Progenitor cell of endocrine pancreas (in vitro differentiated cells): ENCODE data around the gene GSTO1. TPM values are rescaled to one million over a fixed set of nuclear protein-coding genes. Genes with fewer than 3 reads are reported as not detected.

Experiments used
- DNase-seq: peaks from one replicate; pipeline ENCODE4 v3.0.0; 2021; ENCODE audit warnings: low spot score; ENCODE audit not compliant: unreplicated experiment
- H3K27ac Mint-ChIP-seq: 2 replicates; pipeline ENCODE4 v1.8.0; 2021; ENCODE audit warnings: mild to moderate bottlenecking, moderate library complexity, mixed read lengths
- H3K27me3 Mint-ChIP-seq: 2 replicates; pipeline ENCODE4 v1.8.0; 2021; ENCODE audit warnings: mixed read lengths
- H3K36me3 Mint-ChIP-seq: 2 replicates; pipeline ENCODE4 v1.8.0; 2022; ENCODE audit warnings: mixed read lengths; ENCODE audit not compliant: insufficient read depth
- H3K4me1 Mint-ChIP-seq: 2 replicates; pipeline ENCODE4 v1.8.0; 2021; ENCODE audit warnings: low read depth, mixed read lengths
- H3K4me3 Mint-ChIP-seq: 2 replicates; pipeline ENCODE4 v1.8.0; 2021; ENCODE audit warnings: low read depth, mild to moderate bottlenecking, moderate library complexity, mixed read lengths
- H3K9me3 Mint-ChIP-seq: 2 replicates; pipeline ENCODE4 v1.8.0; 2021; ENCODE audit warnings: low read depth, mixed read lengths
- total RNA-seq: library from RNA; stranded (reverse); gene quantifications from 2 replicates; pipeline ENCODE4 v1.2.1, GENCODE V29; 2021
- TF ChIP-seq, protein P1 (sequence below): fragments of 200-600 bp; sonication (generic); IDR thresholded peaks from one replicate; pipeline ENCODE4 v1.5.0; 2021; ENCODE audit warnings: antibody characterized with exemption, mild to moderate bottlenecking; ENCODE audit not compliant: unreplicated experiment

The GSTO1 gene
- total RNA-seq, 1 donor from 2014 or later: 107 TPM

DNA sequence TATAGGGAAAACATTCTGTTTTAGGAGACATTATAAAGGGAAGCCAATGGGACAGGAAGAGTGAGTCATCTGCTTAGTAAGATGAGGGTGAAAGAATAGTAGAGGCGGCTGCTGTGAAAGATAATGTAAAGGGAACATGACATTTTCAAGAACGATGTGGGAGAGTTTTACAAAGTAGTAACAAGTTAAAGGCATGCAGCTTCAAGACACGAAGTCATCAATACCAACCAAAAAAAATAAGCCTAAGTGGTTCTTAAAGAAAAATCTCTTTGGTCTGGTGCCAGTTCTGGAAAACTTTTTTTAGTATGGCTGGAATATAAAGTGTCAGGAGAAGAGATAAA is 6.1 kb downstream of the GSTO1 start:
- Mint-ChIP-seq H3K9me3 (no peaks in the 10 kb centered on the region), H3K36me3 (peaks cover 25% of the 10 kb centered on the region), H3K4me3 (no peak overlapping the region), H3K27me3 (no peaks in the 10 kb centered on the region), H3K4me1 (peaks cover 17% of the 10 kb centered on the region), H3K27ac (no peak overlapping the region)
- no peak for DNase-seq
- TF ChIP-seq, protein P1, sequence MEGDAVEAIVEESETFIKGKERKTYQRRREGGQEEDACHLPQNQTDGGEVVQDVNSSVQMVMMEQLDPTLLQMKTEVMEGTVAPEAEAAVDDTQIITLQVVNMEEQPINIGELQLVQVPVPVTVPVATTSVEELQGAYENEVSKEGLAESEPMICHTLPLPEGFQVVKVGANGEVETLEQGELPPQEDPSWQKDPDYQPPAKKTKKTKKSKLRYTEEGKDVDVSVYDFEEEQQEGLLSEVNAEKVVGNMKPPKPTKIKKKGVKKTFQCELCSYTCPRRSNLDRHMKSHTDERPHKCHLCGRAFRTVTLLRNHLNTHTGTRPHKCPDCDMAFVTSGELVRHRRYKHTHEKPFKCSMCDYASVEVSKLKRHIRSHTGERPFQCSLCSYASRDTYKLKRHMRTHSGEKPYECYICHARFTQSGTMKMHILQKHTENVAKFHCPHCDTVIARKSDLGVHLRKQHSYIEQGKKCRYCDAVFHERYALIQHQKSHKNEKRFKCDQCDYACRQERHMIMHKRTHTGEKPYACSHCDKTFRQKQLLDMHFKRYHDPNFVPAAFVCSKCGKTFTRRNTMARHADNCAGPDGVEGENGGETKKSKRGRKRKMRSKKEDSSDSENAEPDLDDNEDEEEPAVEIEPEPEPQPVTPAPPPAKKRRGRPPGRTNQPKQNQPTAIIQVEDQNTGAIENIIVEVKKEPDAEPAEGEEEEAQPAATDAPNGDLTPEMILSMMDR: no peak

DNA sequence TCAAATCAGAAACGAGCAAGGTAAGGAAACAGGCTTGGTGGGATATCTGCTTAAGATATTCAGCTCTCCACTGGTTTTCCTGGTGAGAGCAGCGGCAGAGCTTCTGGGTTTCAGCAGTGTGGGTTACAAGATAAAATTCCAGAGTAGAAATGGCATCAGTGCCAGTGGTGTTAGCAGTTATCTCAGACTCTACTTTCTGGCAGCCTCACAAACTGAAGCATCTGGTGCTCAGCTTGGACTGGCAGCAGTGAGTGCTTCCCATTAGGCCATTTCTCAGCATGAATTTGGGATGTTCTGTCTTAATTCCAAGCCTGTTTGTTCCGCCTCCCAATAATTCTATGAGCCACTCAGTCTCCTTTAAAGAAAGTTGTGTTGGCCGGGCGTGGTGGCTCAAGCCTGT is 7.4 kb downstream of the GSTO1 start:
- DNase-seq: no peak
- no peaks in the 10 kb centered on the region for H3K9me3 Mint-ChIP-seq
- H3K4me3 Mint-ChIP-seq: no peak overlapping the region
- H3K27ac Mint-ChIP-seq: no peak overlapping the region
- TF ChIP-seq, protein P1: no peak
- peaks cover 26% of the 10 kb centered on the region for H3K36me3 Mint-ChIP-seq
- H3K27me3 Mint-ChIP-seq: no peaks in the 10 kb centered on the region
- peaks cover 4% of the 10 kb centered on the region for H3K4me1 Mint-ChIP-seq

DNA sequence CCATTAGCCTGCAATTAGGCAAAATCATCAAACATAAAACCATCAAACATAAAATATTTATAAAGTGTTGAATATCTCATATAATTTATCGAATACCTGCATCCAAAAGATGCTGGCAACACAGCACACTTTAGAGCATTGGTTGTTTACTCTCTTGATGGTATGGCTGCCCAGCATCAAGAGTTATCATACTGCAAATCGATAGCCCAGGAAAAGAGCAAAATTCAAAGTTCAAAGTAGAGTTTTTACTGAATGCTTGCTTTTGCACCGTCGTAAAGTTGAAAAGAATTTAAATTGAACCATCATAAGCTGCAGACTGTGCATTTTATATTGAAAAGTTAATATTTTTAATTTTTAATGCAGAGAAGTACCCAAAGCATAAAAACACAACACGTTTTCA is 10.1 kb downstream of the GSTO1 start:
- H3K27ac Mint-ChIP-seq: no peak overlapping the region
- peaks cover 10% of the 10 kb centered on the region for H3K4me1 Mint-ChIP-seq
- H3K9me3 Mint-ChIP-seq: no peaks in the 10 kb centered on the region
- H3K27me3 Mint-ChIP-seq: no peaks in the 10 kb centered on the region
- DNase-seq: no peak
- peaks cover 23% of the 10 kb centered on the region for H3K36me3 Mint-ChIP-seq
- TF ChIP-seq, protein P1: no peak
- no peak overlapping the region for H3K4me3 Mint-ChIP-seq

DNA sequence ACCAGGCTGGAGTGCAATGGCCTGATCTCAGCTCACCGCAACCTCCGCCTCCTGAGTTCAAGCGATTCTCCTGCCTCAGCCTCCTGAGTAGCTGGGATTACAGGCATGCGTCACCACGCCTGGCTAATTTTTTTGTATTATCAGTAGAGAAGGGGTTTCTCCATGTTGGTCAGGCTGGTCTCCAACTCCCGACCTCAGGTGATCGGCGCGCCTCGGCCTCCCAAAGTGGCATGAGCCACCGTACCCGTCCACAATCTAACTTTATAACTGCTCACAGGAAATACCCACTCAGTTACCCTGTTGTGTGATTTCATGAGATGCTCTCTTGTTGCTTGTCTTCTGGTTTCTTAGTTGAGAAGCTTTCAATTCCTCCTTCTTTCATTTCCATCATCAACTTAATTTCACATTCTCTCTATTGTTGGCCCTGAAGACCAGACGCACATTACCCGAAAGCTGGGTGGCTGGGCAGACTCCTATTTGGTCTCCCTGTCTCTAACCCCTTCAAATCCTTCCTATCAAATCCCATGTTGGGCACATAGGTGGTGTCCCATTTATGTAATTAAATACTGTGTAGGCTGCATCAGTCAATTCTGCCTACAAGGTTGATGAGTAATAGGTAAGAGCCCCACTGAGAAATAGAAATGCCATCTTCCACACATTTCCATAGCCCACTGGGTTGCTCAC is 13.2 kb downstream of the GSTO1 start:
- no peak for DNase-seq
- peaks cover 10% of the 10 kb centered on the region for H3K36me3 Mint-ChIP-seq
- TF ChIP-seq, protein P1: no peak

DNA sequence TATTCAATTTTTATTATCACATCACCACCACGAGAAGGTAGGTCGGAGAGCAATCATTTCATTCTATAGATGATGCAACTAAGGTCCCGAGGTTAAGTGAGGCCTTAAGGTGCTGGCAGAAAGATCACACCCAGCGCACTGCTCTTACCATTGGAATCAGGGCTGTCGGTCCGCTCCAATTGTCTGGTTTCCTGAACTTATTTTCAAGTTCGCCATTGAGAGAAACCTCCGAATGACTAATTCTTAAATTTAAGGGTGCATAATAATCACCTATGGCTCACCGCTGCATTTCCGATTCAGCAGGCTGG is 13.7 kb downstream of the GSTO1 start:
- DNase-seq: no peak
- Mint-ChIP-seq H3K27me3 (no peaks in the 10 kb centered on the region), H3K36me3 (peaks cover 10% of the 10 kb centered on the region), H3K4me3 (peak overlapping the region; percentile 88), H3K9me3 (no peaks in the 10 kb centered on the region), H3K4me1 (peaks cover 7% of the 10 kb centered on the region), H3K27ac (peak overlapping the region; percentile 96)
- TF ChIP-seq, protein P1: no peak

More for the DNA sequence above, 13.2 kb downstream of the GSTO1 start:
- H3K9me3 Mint-ChIP-seq: no peaks in the 10 kb centered on the region
- H3K4me3 Mint-ChIP-seq: peak overlapping the region; percentile 88
- no peaks in the 10 kb centered on the region for H3K27me3 Mint-ChIP-seq
- H3K4me1 Mint-ChIP-seq: peaks cover 7% of the 10 kb centered on the region
- H3K27ac Mint-ChIP-seq: peak overlapping the region; percentile 96
